ENCODE measurements around the gene PLA1A. TPM values are rescaled to one million over a fixed set of nuclear protein-coding genes. Genes with fewer than 3 reads are reported as not detected.
"Not testable (repeated sequence)": the region's sequence is repeated elsewhere in the genome, so short reads cannot be mapped to it uniquely, and the experiment has no call there.

PLA1A gene
- polyA plus RNA-seq, 1 donor: 0.27 TPM

- peak; percentile 70 for DNase-seq
Measured at GRCh38 chr3:119580067-119580760, 17.5 kb upstream of the PLA1A start.

DNA sequence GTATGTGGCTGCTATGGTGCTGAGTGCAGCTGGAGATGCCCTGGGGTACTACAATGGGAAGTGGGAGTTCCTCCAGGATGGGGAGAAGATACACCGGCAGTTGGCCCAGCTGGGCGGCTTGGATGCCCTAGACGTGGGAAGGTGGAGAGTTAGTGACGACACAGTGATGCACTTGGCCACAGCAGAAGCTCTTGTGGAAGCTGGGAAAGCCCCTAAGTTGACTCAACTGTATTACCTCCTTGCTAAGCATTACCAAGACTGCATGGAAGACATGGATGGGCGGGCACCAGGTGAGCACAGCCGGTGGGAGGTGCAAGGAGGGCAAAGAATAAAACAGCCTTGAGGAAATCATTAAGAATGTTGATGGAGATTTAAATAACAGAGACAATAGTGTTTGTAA lies 15.5 kb upstream of the PLA1A start:
- no peak for DNase-seq

- DNase-seq: no peak
Measured at GRCh38 chr3:119585208-119585607, 12.5 kb upstream of the PLA1A start.

DNA sequence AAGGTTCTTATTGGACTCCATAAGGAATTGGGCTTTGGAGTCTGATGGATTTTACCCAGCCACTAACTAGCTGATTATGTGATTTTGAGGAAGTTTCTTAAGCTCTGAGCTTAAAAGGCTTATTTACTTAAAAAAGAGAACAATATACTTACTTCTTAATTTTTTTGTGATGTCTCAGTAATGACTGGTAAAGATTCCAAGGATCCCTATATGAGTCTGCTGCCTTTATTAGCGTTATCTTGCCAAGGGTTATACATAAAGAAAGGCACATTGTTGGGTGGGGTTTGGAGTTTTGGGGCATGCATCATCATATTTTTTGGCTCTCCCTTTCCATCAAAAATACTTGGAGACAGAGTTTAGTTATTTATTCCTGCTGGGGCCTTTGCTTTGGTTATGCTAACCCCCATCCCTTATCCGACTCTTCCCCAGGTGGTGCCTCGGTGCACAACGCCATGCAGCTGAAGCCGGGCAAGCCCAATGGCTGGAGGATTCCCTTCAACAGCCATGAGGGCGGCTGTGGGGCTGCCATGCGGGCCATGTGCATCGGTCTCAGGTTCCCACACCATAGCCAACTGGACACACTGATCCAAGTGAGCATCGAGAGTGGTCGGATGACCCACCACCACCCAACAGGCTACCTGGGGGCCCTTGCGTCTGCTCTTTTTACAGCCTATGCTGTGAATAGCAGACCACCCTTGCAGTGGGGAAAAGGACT lies 11.7 kb upstream of the PLA1A start:
- DNase-seq: no peak

DNA sequence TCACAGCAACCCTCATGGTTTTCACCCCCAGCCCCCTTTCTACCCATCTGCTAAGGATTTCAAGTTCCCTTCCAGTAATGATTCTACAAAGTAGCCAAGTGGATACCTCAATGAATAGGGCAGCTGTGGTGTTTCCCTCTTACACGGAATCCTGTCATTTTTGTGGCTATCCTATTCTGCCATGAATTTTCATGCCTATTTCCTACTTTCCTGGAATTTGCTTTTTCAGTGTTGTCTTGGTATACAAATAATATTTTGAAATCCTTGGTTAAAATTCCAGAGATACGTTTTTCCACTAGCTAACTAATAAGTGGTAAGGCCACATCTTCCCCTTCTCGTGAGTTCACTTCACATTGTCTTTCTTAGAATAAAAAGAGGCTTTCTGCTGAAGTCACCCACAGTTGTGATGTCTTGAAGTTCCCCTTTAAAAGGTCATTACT lies 10.9 kb upstream of the PLA1A start:
- DNase-seq: no peak

DNA sequence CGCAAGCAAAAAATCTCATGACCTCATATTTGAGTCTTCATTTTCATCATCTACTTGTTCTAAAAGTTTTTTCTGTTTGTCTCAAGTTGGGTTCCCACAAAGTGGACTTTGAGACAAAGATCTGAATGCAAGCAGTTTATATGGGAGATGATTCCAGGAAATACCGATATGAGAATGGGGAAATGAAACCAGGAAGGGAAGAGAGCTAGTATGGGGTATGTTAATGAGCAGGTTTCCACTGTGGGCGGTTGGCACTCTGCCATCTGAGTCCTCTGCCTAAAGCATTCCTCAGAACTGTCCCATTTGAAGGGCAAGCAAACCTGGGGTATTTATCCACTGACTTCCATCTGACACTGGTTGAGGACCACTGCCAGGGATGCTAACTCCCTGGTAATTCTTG lies 9.6 kb upstream of the PLA1A start:
- no peak for DNase-seq

- no peak for DNase-seq
Measured at GRCh38 chr3:119589102-119589773, 8.4 kb upstream of the PLA1A start.

- no peak for DNase-seq
Measured at GRCh38 chr3:119590706-119591105, 7.0 kb upstream of the PLA1A start.

- DNase-seq: no peak
Measured at GRCh38 chr3:119592861-119593260, 4.8 kb upstream of the PLA1A start.

DNA sequence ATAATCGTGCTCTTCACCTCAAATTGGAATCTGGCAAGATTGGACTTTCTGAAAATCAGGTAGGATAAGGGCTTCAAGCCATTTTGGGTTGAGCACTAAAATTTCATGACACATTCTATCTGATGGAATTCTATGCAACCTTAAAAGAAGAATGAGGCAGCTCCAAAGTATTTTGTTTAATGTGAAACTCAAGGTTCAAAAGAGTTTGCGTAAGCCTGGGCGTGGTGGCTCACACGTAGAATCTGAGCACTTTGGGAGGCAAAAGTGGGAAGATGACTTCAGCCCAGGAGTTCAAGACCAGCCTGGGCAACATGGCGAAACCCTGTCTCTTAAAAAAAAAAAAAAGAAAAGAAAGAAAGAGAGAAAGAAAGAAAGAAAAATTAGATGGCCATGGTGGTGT lies 3.6 kb upstream of the PLA1A start:
- no peak for DNase-seq

- not testable (repeated sequence) for DNase-seq
Measured at GRCh38 chr3:119594929-119595328, 2.8 kb upstream of the PLA1A start.

DNA sequence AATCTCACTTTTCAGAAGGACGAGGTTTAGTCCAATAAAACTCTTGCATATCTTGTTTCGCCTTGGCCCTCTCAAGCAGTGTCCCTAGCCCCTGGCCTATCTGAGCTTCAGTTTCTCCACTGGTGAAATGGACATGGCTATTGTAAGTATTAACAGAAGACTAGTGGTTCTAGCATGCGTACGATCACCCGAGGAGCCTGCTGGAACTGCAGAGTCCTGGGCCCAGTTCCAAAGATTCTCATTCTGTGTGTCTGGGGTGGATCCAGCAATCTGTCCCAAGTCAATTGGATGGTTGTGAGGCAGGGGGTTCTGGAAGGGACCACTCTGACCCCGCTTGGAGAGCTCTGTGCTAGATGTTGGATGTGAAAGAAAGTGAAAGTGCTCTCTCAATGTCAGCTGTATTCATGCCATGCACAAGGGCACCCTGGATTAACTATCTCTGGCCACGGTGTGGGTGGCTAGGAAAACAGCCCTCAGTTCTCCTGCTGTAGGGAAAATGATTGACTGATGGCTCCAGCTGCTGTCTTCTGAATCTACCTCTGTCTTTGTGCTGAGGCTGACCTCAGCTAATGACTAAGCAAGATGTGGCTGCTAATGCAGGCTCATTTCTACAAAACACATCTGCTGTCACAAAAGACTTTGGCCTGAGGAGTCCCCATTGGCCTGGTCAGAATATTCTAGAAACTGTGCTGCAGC lies 1.9 kb upstream of the PLA1A start:
- DNase-seq: no peak

- no peak for DNase-seq
Measured at GRCh38 chr3:119596398-119596797, 1.3 kb upstream of the PLA1A start.

- no peak for DNase-seq
Measured at GRCh38 chr3:119598410-119599098, 869 bp downstream of the PLA1A start.

- DNase-seq: no peak
Measured at GRCh38 chr3:119599558-119600174, 2.0 kb downstream of the PLA1A start.

- DNase-seq: no peak
Measured at GRCh38 chr3:119600732-119601131, 3.0 kb downstream of the PLA1A start.

- no peak for DNase-seq
Measured at GRCh38 chr3:119601154-119601553, 3.5 kb downstream of the PLA1A start.

DNA sequence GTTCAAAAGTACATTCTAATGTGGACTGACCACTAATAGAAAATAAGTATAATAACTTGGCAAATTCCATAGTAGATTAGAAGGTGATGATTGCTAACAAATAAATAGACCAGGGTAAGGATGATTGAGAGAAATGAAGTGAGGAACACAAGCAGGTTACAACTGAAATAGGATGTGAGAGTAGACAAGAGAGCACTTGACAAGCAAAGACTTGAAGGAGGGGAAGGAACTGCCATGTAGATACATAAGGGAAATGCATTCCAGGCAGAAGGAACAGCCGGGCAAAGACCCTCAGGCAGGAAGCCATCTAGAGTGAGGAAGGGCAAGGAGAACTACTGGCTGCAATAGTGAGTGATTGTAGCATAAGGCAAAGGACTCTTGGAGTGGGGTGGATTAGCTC lies 5.0 kb downstream of the PLA1A start:
- DNase-seq: no peak

GRCh38 chr3:119604878-119605277 lies 7.2 kb downstream of the PLA1A start:
- DNase-seq: no peak

DNA sequence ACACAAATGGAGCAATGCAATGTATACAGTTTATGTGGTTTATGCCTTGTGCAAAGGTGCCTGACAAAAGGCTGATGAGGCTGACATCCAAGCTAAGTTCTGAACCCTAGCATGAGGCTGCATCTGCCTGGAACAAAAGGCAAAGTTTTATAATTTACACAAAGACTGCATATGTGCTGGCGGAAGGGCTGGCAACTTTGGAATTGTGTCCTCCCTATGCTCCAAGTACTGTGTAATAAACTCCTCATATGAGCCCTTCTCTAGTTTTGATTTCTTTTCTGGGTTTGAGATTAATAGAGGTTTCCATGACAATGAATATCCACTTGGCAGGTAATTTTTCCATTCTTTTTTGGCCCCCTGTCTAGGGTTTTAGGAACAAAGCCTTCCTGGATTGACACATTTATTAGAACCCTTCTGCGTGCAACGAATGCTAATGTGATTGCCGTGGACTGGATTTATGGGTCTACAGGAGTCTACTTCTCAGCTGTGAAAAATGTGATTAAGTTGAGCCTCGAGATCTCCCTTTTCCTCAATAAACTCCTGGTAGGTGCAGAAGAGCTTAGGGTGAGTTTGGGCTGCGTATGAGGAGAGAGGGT lies 10.8 kb downstream of the PLA1A start:
- no peak for DNase-seq

- DNase-seq: no peak
Measured at GRCh38 chr3:119609301-119609700, 11.6 kb downstream of the PLA1A start.

- DNase-seq: no peak
Measured at GRCh38 chr3:119611664-119612063, 14.0 kb downstream of the PLA1A start.

Data from hindlimb muscle (tissue), 1 donor.